Measurements from ENCODE around the gene FRMD4A.
"Not testable (repeated sequence)": the region's sequence is repeated elsewhere in the genome, so short reads cannot be mapped to it uniquely, and the experiment has no call there.

FRMD4A gene

DNA sequence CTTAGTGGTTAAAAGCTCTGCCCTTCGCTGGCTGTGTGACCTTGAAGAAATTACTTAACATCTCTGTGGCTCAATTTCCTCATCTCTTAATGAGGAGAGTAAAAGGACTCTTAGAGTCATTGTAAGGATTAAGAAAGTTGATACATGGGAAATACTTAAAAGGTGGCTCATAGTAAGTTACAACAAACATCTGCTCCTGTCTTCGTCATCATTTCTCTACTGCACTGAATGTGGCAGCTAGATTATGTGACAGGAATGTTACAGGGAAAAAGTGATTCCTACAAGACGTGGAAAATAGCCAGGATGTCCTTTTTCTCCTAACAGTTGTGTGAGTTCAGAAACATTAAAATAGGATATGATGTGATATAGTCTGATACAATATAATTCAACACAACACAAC, 184.7 kb downstream of the FRMD4A start:
- peak; percentile 82 for DNase-seq

DNA sequence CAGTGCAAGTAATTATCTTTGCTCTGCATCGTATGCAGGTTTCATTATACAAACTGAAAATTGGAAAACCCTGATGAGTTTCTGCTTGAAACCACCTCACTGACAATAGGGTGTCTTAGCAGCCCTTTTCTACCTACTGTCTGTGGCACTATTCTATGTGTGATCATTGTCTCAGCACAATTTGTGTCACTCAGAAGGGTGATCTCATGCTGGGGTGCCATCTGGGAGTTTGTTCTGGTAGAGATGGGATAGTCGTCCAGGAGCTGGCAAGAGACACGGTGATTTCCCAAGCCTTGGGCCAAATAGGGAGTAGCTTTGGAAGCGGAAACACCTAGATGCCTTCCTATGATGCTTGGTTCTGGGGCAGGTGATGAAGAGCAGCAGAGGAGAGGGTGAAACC, 186.3 kb downstream of the FRMD4A start:
- DNase-seq, result no peak

DNA sequence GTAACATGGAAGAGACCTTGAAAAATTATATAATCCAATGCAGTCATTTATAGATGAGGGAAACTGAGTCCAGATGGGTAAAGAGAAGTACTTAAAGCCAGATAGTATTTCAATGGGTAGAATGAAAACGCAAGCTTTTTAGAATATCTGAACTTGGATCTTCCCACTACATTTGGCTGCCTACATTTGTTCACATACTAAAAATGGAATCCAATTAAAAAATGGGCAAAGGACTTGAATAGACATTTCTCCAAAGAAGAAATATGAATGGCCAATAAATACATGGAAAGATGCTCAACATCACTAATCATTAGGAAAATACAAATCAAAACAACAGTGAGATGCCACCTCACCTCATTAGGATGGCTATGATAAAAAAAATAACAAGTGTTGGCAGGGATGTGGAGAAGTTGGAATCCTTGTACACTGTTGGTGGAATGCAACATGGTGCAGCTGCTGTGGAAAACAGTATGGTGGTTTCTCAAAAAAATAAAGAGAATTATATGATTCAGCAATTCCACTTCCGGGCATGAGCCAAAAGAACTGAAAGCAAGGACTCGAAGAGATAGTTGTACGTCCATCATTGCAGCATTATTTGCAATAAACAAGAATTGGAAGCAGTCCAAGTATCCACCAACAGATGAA, 188.0 kb downstream of the FRMD4A start:
- no peak for DNase-seq

DNA sequence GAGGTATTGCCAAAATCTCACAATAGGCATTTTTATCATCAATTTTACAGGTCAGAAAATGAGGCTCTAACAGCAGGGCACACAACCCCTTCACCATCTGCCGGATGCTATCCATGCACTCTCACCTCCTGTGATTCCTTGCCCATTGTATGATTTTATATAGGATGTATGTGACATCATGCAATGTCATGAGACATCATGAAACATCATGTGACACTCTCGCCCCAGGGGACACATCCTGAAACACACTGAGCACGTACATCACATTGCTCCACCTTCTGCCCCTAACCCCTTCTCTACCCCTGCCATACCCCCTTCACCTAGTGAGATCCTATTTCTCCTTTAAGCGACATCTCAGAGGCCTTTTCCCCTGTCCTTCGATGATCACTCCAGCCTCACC, 189.4 kb downstream of the FRMD4A start:
- no peak for DNase-seq

DNA sequence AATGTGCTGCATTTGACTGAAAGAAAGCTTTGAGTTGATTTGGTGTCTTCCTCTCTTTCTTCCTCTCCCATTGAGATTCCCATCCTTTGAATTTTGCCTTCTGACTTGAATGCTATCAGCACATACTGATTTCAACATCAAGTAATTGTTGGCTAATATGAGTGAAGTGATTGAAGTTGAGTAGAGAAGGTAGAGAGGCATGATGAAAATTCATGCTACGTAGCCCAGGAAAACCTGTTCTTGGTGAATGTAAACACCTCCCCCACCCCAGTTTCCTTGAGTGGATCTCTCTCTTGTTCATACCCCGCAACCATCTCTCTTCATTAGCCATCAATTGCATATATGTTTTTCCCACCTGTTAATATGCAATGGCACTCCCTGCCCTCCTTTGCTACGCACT, 193.3 kb downstream of the FRMD4A start:
- no peak for DNase-seq

DNA sequence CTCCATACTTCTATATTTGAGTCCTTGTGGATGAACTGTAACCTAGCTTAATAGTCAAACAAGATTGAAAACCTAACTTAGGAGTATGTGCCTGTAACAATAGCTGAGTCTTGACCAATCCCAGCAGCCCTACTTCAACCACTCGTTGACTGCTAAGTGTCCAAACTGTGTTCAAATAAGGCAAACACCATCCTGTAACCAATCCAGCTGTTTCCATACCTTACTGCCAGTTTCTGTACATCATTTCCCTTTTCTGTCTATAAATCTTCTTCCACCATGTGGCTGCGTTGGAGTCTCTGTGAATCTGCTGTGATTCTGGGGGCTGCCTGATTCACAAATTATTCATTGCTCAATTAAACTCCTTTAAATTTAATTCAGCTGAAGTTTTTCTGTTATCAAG, 195.5 kb downstream of the FRMD4A start:
- not testable (repeated sequence) for DNase-seq

DNA sequence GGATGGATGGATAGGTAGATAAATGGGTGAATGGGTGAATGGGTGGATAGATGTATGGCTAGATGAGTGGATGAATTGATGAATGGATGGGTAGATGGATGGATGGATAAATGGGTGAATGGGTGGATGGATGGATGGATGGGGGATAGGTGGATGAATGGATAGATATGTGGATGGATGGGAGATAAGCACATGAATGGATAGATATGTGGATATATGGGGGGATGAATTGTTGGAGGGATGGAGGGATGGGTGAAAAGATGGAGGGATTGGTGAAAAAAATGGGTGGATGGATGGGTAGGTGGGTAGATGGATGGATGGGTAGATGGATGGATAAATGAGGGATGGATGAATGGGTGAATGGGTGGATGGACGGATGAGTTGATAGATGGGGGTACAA, 196.4 kb downstream of the FRMD4A start:
- no peak for DNase-seq

DNA sequence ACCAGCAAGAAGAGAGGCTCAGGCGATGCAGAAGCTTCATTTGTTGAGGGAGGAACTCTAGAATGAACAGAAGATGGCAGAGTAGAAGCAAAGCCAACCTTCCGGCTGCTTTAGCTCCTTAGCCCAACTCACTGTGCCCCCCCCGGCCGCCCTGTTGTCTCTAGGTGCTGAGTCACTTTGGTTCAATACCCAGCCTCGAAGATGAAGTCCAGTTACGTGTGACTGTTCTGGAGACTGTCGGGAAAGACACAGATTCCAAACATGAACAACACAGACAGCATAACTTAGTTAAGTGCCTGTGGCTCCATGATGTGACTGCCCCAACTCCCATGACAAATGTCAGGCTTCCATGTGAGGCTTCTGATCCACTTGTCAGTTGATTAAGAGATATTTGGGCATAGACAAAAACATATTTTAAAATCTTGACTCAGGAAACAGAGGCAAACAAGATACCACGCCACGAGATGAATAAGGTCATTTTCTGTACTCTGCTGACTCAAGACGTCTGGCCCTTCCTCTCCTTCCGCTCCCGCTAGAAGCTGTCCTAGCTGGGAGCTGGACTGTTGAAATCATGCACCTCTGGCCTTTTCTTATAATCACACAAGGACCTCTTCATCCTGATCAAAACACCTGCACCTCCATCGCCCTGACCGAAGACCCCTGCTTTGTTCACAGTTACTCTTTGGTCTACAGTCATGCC, 199.3 kb downstream of the FRMD4A start:
- no peak for DNase-seq

DNA sequence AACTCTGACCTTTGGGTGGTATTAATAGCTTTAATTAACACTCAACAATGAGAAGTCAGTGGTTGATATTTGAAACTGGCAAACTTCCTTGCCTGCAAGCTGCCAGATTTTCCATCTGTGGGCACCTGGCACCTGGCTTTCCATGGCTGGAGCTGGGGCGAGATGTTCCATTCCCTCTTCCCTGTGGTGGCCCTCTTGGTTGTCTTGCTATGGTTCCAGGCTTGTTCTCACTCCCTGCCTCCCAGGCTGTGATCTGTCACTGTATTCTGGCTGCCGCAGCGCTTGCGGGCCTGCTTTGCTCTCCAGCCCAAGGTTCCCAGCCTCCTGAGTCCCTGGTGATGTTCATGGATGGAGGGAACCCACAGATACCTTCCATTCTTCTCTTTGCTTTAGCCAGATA, 201.0 kb downstream of the FRMD4A start:
- DNase-seq, result no peak

DNA sequence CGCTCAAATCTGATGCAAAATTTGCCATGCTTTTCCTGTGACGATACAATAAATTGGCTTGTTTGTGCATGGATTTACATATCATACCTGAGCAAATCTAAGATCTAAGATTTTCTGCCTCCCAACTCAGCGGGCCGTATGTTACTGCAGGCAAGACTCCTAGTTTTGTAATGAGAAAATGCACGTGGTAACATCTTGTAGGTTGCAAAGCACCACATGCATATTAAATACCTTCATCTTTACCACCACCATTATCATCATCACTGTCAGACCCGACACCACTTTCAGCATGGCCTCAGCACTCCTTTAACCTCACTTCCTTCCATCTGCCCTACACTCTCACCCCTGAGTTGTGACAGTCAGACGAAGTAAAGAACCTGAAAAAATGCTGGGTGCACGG, 202.2 kb downstream of the FRMD4A start:
- no peak for DNase-seq

DNA sequence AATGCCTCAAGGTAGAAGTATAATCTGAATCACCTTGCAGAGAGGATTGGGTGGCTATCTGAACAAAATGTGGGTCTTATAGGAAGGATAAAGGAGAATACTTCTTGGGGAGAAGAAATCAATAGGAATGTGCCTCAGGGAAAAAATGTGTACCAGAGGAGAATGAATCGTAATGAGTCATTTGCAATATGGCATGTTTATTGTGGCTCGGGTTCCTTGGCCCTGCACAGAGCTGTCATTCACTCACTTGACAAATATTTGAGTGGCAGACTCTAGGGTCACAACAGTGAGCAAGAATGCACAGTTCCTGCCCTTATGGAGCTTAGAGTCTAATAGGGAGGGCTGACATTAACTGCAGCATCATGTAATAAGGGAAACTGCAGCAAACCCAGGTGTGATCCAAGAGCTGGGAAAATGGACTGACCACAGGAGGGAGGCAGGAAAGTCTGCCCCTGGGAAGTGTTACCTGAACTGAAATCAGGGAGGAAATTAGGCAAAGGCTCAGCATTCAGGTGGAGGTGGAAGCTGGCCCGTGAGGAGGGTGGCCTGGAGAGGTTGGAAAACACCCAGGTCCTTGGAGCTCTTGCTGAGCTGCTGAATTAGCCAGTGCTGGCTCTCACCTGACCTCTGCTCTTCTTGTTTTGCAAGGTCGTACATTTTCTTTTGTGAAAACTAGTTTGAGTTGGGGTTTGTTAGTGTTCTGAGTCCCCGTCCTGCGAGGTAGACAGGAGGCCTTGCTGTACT, 203.9 kb downstream of the FRMD4A start:
- DNase-seq, result peak; percentile 64

DNA sequence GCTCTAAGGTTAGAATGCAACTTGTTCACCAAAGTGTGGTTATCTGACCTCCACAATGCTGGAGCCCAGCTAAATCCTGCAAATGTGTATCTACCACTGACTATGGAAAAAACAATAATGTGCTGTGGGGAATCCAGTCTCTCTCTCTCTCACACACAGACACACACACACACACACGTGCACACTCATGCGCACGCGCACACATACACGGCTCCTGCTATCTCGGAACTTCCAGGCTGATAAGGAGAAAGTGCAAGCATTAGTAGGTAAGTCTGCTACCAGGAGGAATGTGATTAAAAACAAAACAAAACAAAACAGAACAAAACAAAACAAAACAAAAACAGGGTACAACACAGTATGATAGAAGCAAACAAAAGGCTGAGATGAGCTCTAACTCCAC, 205.2 kb downstream of the FRMD4A start:
- DNase-seq, result no peak

DNA sequence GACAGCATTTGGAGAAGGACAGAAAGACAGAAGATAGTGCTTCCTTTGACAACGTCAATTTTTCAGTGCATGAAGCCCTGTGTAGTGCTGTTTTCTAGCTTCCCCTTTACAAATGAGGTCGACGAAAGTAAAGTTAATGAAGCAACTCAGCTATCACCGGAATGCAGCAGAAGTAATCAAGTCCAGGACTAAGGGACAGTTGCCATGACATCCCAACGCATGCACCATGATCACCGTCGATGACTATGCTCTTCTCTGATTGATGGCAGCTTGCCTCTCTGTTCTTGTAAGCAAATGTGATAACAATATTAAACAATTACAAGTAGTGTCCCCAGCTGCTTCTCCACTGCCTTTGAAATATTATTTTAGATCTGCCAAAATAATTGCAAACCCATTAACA, 205.8 kb downstream of the FRMD4A start:
- peak; percentile 49 for DNase-seq

DNA sequence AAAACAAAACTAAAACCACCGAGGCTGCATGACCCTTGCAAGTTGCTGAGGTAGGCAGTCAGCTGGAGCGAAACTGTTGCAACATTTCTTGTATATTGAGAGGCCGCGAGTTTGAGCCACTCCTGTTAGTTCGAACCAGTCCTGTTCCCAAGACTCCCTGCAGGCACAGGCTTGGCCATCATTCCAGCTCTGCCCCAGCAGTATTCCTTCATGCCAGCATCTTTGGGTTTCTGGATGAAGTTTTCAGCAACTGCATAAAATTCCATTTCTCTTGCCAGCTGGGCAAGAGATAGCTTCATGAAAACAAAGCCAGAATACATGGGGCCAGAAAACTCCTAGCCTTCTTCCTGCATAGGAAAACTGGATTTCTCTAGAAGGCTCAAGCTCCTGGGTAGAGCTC, 207.6 kb downstream of the FRMD4A start:
- DNase-seq, result no peak

DNA sequence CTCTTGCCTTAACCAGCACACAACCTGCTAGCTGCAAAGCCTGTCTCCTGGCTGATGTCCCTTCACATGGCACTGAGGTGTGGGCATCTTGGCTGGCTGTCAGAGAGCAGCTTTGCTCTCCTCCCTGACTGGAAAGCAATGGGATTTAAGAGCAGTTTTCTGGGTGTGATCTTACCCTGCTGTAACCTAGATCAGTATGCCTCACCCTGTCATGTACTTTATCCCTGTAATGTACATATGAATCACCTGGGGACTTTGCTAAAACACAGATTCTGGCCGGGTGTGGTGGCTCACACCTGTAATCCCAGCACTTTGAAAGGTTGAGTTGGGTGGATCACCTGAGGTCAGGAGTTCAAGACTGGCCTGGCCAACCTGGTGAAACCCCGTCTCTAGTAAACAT, 209.9 kb downstream of the FRMD4A start:
- no peak for DNase-seq

DNA sequence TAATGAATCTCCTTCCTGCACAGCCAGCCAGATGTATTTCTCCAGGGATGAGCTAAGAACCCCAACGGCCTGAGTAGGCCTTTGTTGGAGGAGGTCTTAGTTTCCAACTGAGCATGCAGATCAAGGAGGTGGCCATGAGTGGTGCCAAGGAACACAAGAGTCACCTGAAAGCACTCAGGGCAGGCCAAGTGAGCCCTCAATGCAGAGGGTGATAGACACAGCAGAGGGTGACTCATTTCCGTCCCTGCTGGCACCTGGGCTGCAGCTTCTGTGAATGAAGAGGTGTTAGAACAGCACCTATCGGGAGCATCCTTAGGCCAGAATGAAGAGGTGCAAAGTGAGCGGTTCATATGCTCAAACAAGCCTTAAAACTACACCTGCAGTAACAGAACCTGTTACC, 211.8 kb downstream of the FRMD4A start:
- DNase-seq, result no peak

DNA sequence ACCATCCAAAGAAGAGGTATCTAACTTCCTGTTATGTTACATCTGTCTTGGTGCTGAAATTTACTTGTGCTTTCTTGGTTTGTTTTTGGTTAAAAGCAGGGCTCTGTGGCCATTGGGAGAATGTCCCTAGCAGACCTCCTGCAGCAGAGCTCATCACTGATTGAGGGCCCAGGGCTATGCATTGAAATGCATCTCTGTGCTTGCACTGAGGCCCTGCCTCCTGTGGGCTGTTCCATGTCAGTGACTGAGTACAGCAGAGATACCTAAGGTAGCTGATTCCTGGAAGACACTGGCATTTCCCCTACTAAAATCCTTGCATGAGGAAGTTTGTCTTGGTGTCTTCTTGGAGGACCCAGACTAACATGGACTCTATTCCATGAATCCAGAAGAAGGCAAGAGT, 213.9 kb downstream of the FRMD4A start:
- DNase-seq, result no peak

DNA sequence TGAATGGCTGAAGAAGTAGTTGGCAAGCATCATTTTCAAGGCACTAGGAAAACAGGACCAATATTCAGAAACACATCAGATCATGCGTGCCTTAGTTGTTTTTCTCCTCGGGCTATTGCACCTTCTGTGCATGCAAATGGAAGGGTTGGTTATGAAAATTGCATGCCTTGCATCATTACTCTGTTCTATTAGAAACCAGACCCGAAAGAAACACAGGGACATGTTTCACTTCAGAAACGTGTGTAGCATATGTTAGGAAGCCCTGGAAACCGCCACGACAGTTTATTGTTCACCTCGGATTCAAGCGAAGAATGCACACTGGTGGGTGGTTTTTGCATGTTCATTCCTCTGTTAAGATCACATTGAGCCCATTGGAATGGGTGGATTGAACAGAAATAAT, 214.7 kb downstream of the FRMD4A start:
- no peak for DNase-seq

DNA sequence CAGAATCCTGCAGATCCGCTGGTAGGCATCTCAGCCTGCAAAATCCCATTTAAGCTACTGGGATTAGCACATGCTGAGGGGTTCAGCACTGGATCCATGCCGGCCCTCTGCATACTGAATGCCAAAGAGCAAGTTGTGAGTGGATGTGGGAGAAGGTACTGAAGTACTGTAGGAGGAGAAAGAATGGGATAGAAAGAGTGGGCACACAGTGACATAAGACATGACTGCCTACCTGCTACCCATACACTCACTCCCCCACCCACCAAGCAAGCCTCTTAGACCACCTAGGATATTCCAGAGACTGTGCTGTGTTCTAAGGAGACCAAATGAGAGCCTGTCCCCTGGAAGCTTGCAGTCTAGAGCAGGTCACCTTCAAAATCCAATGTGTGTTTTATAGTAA, 215.9 kb downstream of the FRMD4A start:
- no peak for DNase-seq

DNA sequence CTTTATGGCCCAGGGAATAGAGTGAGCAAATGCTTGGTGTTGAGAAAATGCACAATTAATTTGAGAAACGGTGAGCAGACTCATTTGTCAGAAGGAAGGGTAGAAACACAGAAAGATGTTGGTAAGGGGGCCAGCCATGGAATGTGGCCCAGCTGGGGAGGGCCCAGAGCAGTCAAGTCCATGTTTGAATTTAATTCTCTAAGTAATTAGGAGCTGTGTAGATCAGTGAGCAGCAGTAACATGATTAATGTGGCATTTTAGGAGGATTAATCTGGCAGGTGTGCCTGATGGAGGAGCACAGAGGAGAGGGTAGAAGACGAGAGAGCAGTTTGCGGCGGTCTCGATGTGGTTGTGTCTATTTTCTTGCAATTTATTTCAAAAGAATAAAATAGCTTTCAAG, 218.7 kb downstream of the FRMD4A start:
- DNase-seq, result no peak

DNA sequence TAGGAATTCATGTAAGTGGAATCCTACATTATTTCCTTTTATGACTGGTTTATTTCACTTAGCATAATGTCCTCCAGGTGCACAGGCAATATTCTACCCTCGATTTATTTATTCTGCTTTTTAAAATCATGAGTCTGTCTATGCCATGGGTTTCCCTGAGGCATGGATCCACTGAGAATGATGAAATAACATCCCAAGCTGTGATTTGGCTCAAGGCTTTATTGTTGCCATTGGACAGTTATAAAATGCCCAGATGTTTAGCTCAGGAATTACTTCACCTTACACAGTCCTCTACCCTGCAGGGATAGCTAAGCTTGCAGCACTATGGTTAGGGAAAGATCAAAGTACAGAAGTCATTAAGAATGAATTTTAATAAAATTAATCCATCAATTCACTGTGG, 219.5 kb downstream of the FRMD4A start:
- no peak for DNase-seq

DNA sequence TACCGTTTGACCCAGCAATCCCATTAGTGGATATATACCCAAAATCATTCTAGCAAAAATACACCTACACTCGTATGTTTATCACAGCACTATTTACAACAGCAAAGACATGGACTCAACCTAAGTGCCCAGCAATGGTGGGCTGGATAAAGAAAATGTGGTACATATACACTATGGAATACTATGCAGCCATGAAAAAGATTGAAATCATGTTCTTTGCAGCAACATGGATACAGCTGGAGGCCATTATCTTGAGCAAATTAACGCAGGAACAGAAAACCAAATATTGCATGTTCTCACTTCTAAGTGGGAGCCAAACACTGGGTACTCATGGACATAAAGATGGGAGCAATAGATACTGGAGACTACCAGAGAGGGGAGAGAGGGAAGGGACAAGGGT, 223.9 kb downstream of the FRMD4A start:
- DNase-seq, result no peak

DNA sequence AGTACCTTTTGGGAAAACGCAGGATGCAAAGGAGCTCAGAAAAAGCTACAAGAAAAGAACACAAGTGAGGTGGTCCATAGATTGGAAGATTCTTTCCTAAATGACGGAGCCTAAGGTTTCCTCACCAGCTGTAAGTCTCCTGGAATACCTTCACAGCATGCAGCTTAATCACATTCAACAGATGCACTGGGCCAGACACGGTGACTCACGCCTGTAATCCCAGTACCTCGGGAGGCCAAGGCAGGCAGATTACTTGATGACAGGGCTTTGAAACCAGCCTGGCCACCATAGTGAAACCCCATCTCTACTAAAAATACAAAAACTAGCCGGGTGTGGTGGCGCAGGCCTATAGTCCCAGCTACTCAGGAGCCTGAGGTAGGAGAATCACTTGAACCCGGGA, 228.7 kb downstream of the FRMD4A start:
- DNase-seq, result peak; percentile 24

DNA sequence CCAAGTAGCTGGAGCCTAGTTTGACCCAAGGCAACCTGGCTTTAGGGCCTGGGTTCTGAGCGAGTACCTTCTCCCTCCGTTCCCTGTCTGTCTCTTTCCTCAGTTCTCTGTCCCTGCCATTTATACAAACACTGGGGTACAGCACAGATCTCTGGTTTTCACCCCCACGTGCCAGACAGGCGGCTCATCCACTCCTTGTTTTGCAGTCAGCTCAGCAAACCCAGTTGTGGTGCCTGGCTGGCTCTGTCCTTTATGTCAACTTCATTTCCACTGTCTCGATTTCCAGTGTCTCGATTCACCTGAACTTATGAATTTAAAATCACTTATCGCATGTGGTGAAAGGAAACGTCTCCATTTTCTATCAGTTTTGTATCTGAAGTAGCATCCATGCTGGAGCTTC, 230.8 kb downstream of the FRMD4A start:
- no peak for DNase-seq

Data from fibroblast of skin of abdomen (primary cell).